ENCODE data around the gene NUCB2.

Gene NUCB2

DNA sequence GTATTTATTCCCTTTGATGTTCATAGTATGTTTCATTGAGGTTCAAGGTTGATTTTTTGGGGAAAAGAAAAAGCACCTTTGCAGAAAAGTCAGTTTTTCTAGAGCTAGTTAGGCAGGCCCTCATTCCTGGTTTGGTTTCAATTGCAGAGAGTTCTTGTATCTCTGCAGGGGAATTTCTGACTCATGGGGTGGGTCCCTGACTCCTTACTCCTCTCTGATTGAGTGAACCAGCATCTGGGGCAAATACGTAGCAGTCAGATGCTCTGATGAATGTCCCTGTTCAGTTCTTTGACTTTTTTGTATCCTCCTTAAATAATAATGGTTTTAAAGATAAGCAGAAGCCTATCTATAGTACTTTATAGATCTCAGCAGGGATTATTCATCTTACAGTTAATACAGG, 67.4 kb downstream of the NUCB2 start:
- DNase-seq, result no peak

DNA sequence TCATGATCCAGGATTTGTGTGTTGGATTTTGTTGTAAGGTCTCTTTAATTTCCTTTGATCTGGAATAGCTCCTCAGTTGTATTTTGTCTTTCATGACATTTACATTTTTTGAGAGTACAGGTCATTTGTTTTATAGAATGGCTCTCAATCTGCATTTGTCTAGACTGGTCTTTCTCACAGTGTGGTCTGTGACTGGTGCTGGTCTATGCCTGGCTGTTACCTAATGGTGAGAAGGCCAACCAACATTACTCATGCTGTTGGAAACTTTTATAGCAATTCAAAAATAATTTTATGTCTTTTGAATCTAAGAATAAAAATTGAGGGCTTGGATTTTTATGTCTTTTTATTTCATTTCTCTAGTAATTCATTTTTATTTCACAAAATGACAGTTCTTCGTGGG, 71.1 kb downstream of the NUCB2 start:
- no peak for DNase-seq

DNA sequence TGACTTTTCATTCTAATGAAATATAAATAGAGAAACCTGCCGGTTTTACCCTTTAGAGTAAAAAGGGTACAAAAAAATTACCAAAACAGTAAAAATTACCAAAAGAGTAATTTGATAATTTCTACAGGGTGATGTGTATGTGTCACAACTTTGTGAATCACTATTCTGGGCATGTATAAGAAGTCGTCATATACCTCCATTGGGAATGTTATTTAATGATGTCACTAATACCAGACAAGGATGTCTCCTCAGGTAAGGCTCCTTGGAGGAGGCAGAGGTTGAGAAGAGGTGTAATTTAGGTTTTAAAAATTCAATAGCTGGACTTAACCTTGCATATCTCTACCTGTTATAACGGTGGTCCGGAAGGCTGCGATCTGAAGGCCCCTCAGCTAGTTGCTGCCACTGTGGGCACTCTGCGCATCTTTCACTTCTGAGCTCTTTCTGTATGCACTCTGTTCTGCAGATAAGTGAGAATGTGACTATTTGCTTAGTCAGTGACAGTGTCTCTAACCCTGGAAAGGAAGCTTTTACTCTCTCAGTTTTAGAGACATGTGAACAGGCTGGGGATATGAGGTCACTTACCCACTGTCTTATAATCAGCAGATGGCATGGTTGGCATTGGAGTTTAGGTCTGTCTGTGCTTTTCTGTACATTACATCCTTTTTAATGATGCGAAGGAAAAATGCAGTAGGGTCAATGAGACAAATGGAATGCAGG, 74.1 kb downstream of the NUCB2 start:
- DNase-seq, result no peak

DNA sequence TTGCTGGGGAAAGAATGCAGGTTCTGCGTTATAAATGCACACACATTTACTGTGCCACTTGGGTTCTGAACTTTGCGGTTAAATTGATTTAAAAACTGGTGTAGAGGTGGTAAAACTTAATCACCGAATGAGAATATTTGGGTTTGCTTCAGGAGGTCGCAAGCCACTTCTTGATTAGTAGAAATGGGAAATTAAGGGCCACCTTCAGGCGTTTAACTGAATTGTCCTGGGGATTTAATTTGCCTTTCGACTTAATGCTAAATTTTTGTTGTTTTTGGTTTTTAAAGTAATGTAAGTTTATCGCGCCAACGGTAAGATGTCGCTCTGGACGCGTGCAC, 74.6 kb downstream of the NUCB2 start:
- no peak for DNase-seq

DNA sequence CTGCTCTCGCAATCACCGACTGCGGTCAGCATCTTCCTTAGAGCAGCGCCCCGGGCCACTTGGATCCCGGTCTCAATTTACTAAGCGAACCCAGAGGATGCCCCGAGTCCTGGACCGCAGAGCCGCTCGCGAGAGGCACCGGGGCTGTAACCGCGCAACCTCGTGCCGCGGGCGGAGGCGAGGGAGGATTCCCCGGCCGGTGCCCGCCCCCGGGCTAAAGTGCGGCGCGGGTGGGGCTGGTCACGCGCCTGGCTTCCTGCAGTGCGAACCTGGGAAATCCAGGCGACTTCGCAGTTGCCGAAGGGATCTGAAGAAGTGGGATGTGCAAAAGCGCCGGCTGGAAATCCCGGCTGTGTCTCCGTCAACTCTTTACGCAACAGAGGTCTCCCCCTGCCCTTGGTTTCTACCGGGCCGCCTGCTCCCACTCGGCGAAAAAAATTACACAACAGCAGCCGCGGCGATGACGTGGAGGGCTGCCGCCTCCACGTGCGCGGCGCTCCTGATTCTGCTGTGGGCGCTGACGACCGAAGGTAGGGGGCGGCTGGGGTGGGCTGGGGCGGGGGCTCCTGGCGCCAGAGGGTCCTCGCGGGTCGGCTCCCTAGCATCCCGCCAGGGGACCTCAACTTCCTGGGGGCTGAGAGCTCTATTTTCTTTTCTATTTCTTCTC, 75.1 kb downstream of the NUCB2 start, which contains the start of gene NCR3LG1:
Gene NCR3LG1, plus strand, starts transcription at position 291 of the 667 bp plus-strand sequence. Its CDS starts 170 bp downstream, at position 461.
- peak; percentile 68 to 69 for DNase-seq

DNA sequence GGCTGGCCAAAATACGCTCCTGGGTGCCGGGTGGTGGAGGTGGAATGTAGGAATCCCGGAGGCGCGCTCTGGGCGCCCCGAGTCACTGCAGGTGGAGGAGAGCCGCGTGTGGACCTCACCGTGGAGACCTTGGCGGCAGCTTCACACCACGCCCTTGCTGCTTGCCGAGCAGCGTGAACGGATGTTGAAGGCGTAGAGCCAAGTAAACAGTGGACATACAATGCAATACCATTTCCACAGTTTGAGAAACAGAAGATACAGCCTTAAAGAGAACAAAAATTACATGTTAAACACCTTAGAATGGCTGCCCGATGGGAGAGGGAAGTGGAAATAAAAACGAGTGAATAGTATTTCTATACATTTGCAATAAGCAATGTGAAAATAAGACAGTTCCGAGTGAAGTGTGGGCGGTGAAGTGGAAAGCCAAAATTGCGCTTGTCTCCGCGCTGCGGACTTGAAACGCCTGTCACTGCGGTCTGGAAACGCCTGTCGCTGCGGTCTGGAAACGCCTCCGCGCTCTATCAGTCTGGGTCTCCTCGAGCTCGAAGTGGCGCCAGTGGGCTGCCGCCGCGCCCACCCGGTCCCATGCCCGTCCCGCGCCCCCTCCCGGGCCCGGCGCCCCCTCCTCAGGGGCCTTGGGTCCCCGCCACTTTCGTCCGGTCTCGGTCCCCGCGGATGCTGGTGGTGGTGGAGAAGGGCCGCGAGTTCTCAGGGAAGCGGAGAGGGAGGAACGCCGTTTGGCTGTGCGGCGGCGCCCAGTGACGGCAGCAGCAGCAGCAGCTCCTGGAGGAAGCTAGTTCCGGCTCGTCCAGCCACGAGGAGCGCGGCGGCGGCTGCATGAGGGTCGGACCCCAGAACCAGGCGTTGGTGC, 76.6 kb downstream of the NUCB2 start:
- DNase-seq, result peak; percentile 37 to 52

DNA sequence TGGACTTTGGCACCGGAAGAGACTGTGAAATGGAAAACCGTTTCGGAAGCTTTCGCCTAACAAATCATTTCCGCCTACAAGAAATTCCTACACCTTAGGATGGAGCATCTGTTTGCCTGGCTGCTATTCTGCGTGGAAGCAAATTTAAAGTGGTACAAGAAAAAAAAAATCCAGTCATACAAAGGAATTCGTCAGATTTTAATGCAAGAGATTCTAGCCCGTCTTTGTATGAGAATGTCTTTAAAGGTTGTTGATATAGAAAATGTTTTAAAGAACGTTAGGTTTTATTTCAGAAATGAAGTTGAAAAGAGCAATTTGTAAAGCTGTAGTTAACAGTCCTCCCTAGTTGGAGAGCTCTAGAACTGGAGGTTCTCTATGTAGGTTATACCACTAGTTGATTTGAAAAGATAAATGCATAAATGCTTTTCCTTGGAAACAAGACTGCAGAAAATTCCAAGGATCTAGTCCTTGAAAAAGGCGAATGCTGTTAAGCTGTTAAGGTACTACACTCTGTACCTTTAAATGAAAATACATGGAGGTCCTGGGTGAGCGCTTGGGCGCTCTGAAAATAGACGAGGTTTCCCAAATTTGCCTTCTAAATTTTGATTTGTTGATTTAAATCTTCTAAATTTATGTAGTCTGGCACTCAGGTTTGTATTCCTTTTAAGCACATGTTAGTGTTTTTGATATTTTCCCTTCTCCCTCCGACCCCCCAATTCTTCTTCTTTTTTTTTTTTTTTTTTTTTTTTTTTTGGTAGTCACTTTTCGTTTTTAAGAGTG, 77.5 kb downstream of the NUCB2 start:
- peak in 1 of 2 donors; percentile 2 for DNase-seq

DNA sequence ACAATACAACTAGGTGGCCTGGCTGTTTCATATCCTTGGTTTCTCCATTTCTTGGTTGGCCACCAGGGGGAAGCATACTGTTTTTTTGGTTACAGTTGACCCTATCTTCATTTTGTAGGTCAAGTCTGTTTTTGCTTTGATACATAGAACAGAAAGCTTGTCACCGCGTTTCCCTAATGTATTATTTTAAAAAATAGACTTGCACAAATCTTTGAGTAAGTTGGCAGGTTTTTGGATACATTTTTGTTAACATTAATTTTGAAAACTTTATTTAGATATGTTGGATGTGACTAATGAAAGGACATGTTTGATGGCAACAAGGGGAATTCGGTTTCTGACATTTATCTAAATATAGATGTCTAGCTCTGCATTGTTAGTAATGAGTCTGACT, 78.1 kb downstream of the NUCB2 start:
- DNase-seq, result peak; percentile 69 to 80

DNA sequence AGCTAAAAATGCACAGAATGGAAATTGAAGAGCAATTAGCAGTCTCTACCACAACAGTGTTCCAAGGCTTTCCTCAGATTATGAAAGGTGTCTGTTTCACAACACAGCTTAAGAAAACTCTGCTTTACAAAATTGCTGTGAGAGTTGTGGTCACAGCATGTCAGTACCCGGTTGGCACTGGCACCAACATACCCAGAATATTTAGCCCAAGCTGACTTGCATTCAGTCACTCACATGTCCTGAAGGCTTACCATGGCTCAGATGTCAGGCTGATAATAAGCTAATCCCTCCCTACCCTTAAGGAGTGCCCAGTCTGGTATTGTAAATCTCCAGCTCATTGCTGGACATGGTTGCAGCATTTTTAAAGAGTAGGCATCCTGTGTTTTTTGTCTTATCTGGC, 90.0 kb downstream of the NUCB2 start:
- no peak for DNase-seq

DNA sequence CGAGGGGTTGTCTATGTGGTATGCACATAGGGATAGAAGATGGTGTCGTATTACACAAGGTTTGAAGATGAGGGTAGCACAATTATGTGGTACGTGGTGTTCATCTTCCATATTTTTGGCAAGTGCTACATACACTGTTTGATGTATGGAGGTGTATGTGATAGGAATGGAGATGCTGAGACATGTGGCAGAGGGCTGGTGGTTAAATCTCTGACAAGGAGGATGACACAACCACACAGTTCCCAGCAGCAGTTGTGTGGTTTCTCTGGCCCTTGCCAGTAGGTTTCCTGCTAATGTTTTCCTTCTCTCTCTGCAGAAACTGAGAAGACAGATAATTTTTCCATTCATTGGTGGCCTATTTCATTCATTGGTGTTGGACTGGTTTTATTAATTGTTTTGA, 92.0 kb downstream of the NUCB2 start:
- DNase-seq, result no peak

DNA sequence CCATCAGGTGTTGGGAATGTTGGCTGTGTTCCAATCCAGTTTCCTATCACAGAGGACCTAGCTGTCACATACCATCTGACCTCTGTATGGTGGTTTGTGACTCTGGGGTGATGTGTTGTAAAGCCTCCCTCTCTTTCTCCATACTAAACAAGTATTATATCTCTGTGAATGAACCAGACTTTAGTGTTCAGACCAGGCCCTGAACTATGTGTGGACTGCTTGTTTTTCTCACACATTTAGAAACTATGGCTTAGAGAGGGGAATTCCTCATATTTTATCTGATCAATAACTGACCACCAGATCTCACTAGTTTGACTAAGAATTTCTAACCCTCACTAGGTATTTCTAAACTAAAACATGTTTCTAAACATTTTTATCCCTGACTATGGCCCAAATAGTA, 92.6 kb downstream of the NUCB2 start:
- no peak for DNase-seq

DNA sequence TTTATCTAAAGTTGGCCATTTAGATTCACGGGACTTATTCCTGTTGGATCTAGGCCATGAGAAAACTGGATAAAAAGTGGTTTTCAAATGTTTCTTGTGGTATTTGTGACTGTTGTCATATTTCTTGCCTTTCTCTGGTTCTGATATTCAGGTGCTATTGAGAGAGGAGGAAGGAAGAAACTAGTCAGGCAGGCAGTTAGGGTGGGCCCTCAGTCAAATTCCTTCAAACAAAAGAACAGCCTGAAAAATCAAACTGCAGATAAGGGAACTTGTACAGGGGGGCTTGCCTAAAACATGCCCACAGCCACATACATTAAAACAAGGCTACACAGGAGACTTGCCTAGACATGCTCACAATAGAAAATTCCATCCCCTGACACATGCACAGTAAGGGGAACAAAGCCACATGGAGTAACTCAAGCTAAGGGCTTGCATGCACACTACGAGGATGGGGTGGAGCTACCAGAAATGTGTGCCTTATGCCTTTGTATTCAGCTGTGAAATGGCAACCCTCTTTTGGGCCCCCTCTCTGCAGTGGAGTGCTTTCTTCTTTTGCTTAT, 93.2 kb downstream of the NUCB2 start:
- no peak for DNase-seq

DNA sequence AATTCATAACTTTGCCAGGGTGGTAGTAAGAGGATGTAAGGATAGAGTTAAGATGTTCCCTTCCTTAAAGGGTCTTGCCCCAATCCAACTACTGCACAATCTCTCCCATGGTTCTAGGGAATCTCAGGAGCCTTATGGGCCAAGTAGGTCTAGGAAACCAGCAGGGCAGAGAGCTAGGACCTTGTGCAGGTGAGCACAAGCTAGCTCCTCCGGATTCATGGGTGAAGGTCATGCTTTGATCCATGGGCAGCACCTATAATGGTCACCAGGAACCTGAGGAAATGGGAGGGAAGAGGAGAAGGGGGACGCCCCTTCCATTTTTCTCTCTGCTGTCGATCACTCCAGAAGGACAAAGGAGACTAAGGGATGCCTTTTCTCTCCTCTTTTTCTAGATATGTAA, 95.1 kb downstream of the NUCB2 start:
- no peak for DNase-seq

DNA sequence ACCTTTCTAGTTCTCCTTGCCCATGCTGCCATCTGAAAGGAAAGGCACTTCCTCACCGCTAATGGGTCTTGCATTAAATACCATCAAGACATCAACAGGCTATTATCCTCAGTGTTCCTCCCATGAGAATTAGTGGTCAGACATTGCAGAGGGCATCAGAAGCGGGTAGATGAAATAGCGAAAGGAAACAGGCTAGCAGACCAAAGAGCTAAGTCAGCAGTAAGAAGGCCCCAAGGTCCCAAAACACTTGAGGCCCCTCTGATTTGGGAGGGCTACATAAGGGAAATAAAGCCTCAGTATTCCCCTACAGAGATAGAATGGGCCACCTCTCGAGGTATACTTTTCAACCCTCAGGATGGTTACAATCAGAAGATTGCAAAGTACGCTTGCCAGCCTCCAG, 99.0 kb downstream of the NUCB2 start:
- DNase-seq, result no peak

DNA sequence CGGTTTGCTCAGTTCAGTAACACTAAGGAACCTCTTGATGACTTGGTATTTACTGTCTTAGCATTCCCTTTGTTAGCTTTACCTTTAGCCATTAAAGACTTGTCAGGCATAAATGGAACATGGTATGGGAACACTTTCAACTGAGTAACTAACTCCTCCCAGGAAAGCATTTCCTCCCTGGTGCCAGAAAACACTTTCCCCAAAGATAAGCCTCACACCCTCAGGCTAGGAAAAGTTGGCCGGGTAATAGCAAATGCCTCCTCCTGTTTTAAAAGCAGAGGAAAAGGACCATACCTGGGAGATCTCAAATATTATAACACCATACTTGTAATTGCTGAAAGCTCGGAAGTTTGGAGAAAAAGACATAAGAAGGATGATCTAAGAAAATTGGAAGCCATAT, 100.0 kb downstream of the NUCB2 start:
- no peak for DNase-seq

DNA sequence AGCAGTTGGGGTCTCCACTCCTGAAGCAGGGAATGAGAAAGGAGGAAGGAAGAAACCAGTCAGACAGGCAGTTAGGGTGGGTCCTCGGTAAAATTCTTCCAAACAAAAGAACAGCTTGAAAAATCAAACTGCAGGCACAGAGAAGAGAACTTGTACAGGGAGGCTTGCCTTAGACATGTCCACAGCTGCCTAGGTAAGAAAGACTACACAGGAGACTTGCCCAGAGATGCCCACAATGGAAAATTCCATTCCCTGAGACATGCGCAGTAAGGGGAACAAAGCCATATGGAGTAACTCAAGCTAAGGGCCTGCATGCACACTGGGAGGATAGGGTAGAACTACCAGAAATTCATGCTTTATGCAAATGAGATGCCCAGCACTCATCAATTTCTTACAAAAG, 102.1 kb downstream of the NUCB2 start:
- no peak for DNase-seq

DNA sequence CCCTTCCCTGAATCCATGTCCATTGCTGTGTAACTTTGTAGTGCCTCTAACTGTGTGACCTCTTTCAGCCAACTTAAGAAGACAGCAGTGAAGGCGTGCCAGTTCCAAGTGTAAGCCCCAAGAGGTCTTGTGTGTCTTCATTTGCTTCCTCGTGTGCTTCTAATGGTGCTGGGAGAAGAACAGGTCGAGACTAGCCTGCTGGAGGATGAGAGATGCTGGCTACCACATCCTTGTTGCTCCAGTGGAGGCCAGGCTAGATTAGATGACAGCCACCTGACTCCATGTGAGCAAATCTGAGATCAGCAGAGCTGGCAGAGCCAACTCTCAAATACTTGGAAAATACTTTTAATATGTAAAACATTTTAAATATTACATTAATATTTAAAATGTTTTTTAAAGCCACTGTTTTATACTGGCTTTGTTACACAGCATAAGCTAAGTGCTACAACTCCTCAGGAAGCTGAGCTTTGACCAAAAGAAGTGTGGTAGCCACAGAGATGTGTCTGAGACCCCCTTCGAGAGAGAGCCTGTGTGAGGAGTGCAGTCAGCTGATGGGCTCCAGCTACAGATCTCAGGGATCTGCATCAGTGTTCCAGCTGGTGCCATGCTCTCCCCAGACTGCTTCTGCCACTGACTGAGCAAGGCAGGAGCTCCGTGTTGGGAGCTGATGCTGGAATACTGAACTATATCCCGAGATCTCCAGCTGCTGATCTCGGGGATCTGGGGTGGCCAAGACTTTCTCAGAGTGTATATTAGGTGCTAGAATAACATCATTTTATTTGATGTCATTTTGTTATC, 103.0 kb downstream of the NUCB2 start:
- DNase-seq, result no peak

DNA sequence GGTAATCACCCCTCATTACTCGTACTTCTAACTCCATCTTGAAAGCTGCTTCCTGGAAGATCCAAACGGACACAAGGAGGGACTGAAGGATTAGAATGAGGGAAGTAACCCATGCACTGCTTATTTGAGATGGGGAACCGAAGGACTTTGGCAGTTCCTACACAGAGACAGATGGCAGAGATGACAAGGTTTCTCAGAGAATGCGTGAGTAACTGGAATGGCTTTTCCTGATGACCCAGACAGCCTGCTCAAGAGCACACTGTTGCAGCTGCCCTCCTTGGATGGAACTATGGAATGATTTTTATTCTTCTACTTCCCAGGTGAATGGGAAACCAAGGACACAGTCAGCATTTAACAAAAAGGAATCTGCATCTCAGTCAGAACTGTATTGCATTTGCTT, 104.6 kb downstream of the NUCB2 start:
- no peak for DNase-seq
